Endothelial cell of umbilical vein (primary cell): ENCODE data around the gene ETV3.

Experiments
- EZH2 ChIP-seq: IDR thresholded peaks from 2 replicates; pipeline ENCODE4 v1.6.1; 2012; ENCODE audit warnings: borderline replicate concordance, low read depth, mild to moderate bottlenecking, moderate library complexity, low read length, inconsistent platforms; ENCODE audit not compliant: severe bottlenecking
- GATA2 ChIP-seq: IDR thresholded peaks from 2 replicates; pipeline ENCODE4 v1.7.0; 2011; ENCODE audit warnings: low read depth, mild to moderate bottlenecking, moderate library complexity, mixed read lengths, low read length; ENCODE audit not compliant: insufficient read length, insufficient read depth
- MYC ChIP-seq: IDR thresholded peaks from one replicate; pipeline ENCODE4 v1.6.1; 2011; ENCODE audit warnings: mild to moderate bottlenecking, low read depth, low read length
- POLR2A ChIP-seq: IDR thresholded peaks from 2 replicates; pipeline ENCODE4 v1.6.1; 2012; ENCODE audit warnings: low read depth, mild to moderate bottlenecking, control low read depth, low read length
- POLR2AphosphoS5 ChIP-seq: IDR thresholded peaks from 2 replicates; pipeline ENCODE4 v1.6.1; 2012; ENCODE audit warnings: low read depth, mild to moderate bottlenecking, control low read depth, low read length, moderate library complexity; ENCODE audit not compliant: insufficient read depth
- TF ChIP-seq, protein P1 (sequence below): IDR thresholded peaks from 2 replicates; pipeline ENCODE4 v1.6.1; 2011; ENCODE audit not compliant: insufficient read depth, insufficient read length
- TF ChIP-seq, protein P2 (sequence below), 2 donors: IDR thresholded peaks; 1 replicate in 1 of 2; 2 replicates in 1 of 2; pipeline ENCODE4 v1.5.1; 2011; ENCODE audit warnings: low read length in 2 of 2, mild to moderate bottlenecking in 2 of 2, moderate library complexity in 2 of 2, control low read depth in 1 of 2, inconsistent platforms in 1 of 2, low read depth in 1 of 2; ENCODE audit not compliant: insufficient read depth in 1 of 2; ENCODE audit errors: extremely low read depth in 1 of 2

DNA sequence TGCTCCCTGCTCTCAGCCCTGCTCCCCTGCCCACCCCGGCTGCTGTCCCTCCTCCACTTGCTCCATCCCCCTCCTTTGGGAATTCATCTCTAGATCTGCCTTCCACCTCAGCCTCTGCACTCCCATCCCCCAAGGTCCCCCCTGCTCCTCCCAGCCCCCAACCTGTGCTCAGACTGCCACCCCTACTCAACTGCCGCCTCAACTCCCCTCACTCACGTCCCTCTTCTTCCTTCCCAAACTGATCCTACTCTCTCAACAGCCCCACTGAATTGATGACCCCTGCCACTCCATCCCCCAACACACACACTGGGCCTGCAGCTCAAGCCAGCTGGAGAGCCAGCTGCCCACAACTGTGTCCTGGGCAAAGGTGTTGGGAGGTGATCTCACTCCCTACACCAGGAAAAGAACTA, 22.8 kb downstream of the ETV3 start:
- no peak for TF ChIP-seq POLR2A
- TF ChIP-seq, protein P1, sequence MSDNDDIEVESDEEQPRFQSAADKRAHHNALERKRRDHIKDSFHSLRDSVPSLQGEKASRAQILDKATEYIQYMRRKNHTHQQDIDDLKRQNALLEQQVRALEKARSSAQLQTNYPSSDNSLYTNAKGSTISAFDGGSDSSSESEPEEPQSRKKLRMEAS = no peak
- TF ChIP-seq MYC = no peak
- TF ChIP-seq, protein P2, sequence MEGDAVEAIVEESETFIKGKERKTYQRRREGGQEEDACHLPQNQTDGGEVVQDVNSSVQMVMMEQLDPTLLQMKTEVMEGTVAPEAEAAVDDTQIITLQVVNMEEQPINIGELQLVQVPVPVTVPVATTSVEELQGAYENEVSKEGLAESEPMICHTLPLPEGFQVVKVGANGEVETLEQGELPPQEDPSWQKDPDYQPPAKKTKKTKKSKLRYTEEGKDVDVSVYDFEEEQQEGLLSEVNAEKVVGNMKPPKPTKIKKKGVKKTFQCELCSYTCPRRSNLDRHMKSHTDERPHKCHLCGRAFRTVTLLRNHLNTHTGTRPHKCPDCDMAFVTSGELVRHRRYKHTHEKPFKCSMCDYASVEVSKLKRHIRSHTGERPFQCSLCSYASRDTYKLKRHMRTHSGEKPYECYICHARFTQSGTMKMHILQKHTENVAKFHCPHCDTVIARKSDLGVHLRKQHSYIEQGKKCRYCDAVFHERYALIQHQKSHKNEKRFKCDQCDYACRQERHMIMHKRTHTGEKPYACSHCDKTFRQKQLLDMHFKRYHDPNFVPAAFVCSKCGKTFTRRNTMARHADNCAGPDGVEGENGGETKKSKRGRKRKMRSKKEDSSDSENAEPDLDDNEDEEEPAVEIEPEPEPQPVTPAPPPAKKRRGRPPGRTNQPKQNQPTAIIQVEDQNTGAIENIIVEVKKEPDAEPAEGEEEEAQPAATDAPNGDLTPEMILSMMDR (IDR thresholded peaks at IDR 0.05; ENCODE audit: extremely low read depth in 1 of 2, insufficient read depth in 1 of 2, low read depth in 1 of 2, low read length in 2 of 2) = no peak
- no peak for TF ChIP-seq POLR2AphosphoS5
- no peak for TF ChIP-seq EZH2
- no peak for TF ChIP-seq GATA2
